HG02981 (cell line): ENCODE measurements around the gene NPFF.
"Not testable (repeated sequence)": the region's sequence is repeated elsewhere in the genome, so short reads cannot be mapped to it uniquely, and the experiment has no call there.

Source experiments
- ATAC-seq: cut with Tn5 transposase; IDR thresholded peaks from one replicate; pipeline ENCODE4 v1.9.1; 2021; ENCODE audit warnings: mild to moderate bottlenecking, moderate library complexity; ENCODE audit not compliant: unreplicated experiment

Gene NPFF, protein sequence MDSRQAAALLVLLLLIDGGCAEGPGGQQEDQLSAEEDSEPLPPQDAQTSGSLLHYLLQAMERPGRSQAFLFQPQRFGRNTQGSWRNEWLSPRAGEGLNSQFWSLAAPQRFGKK

DNA sequence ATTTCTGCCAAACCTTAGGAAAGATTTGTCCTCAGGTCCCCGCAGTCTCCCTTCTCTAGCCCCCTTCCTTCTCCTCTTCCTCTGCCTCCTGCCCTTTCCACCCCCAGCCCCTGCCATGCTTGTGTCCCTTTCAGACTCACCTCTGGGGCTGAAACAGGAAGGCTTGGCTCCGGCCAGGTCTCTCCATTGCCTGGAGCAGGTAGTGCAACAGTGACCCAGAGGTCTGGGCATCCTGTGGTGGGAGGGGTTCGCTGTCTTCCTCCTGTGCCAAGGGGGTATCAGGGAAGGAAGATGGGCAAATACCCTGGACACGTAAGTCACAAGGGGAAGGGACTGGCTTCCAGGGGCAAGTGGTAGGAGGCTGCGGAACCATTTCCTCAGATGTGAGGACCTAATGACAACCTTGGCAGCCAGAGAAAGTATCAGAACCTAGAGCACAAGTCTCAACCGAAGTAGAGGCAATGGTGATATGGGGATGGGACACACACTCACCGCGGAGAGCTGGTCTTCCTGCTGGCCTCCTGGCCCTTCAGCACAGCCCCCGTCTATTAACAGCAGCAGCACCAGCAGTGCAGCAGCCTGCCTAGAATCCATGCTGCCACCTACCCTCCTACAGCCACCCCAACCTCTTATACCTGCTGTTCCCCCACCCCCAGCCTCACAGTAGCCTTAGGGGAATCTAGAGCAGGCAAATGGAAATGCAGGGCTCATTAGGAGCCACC, at the start of gene NPFF:
NPFF (minus strand) TSS at position 604 of the 722 bp plus-strand sequence; CDS start at position 594, 10 bp downstream.
- ATAC-seq, result no peak

DNA sequence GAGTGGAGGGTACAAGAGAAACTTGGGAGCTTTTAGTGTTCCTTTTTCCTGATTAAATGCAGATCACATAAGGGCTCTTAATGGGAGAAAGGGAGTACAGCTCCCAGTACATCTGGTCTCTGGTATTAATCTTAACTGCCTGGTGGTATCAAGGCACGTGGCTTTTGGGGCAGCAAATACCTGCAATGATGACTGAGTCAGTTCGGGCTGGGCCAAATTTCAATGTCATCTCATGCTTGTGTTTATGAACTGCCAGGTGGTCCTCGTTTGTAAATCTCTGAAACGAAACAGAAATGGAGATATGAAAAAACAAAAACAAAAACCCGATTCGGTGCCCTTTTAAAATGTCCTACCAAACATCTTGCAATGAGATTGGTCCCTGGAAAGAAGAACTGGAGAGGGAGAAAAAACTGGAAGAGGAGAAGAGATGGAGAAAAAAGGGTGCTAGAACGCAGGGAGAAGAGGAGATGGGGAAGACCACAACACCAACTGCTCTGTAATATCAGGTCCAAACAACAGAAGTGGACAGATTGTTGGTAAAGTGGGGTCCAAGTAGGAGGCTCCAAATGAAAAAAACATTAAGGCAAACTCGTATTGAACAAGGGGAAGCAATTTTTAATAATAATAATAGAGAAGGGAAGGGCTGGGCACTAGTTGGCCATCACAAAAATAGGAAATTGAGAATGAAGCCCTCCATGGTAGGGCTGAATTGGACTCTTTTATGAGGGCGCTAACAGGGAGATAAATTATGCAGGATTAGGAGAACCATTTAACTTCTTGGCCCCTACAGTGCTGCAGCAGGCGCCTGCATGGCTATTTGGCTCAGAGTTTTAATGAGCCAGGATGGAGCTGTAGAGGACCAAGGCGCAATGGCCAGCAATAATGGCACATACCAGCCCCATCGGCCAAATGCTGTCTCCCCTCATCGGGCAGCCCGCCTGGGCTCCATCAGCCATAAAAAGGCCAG, 45.4 kb upstream of the NPFF start:
- ATAC-seq, result no peak

DNA sequence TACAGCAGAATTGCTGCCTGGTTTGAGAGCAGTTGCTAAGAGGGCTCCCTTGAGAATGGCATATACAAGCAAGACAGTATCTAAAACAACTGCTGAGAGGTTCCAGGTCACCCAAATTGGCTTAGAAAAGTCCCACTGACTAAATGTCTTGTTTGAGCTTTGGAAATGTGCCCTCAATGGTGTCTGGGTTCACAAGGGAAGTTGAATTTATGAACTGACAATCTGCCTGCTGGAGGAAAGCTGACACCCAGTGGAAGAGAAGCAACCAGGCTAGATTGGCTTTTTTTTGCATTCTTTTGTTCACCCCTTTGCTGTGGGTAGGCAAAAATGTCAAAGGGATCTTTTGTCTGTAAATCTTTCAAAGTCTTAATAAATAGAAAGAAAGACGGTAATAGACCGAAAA, 44.6 kb upstream of the NPFF start:
- no peak for ATAC-seq

DNA sequence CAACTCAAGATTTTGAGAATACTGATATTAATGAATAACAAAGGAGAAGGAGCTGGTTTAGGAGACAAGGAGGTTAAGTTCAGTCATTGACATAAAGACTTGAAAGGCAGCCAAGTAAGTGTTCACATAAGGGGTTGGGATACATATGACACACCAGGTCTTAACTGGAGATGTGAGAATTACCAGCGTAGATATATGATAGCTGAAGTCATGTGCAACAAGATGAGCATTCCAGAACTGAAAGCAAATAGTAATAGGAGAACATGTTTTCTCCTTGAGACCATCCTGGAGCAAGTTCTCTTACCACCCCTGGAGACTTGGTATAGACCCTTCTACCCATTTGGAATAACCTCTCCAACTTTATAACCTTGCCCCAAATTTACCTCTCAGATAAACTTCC, 43.3 kb upstream of the NPFF start:
- no peak for ATAC-seq

DNA sequence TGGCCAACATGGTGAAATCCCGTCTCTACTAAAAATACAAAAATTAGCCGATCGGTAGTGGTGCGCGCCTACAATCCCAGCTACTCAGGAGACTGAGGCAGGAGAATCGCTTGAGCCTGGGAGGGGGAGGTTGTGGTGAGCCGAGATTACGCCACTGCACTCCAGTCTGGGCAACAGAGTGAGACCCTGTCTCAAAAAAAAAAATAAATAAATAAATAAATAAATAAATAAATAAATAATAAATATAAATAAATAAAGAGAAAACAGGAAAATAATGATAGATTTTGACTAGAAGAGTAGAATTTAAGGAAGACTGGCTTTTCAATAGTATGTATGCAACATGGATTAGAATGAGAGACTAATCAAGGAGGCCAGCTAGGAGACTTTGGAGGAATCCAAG, 42.8 kb upstream of the NPFF start:
- not testable (repeated sequence) for ATAC-seq

DNA sequence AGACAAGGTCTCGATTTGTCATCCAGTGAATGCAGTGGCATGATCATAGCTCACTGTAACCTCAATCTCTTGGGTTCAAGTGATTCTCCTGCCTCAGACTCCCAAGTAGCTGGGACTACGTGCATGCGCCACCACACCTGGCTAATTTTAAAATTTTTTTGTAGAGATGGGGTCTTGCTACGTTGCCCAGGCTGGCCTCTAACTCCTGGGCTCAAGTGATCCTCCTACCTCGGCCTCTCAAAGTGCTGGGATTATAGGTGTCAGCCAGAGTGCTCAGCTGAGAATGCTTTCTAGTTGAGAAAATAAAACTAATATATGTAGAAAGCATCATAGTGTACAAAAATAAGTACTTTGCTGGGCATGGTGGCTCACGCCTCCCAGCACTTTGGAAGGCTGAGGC, 41.1 kb upstream of the NPFF start:
- not testable (repeated sequence) for ATAC-seq

DNA sequence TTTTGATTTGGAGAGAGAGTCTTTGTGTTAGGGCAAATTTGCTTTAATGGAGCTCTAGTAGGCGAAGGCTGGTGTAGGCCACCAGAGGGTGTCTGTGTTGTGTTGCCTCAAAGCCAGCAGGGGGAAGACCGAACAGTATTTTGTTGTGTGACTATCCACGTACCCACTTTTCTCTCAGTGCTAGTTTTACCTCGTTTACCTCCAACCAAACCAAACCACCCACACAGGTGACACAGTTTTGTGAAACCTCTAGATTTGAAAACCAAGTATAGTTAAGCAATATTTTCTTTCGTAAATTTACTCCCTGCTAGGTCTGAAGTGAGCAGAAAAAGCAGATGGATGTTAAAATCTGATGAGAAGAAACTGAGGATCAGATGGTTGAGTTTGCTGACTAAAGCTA, 36.3 kb upstream of the NPFF start:
- ATAC-seq, result peak; percentile 71

DNA sequence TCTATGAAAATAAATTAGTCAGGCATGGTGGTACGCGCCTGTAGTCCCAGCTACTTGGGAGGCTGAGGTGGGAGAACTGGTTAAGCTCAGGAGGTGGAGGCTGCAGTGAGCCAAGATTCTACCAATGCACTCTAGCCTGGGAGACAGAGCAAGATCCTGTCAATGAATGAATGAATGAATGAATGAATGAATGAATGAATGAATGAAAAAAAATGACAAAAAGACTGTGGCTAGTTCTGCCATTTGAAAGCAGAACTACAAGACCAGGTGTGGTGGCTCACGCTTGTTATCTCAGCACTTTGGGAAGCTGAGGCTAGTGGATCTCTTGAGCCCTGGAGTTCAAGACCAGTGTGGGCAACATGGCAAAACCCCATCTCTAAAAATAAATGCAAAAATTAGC, 32.2 kb upstream of the NPFF start:
- ATAC-seq, result no peak

DNA sequence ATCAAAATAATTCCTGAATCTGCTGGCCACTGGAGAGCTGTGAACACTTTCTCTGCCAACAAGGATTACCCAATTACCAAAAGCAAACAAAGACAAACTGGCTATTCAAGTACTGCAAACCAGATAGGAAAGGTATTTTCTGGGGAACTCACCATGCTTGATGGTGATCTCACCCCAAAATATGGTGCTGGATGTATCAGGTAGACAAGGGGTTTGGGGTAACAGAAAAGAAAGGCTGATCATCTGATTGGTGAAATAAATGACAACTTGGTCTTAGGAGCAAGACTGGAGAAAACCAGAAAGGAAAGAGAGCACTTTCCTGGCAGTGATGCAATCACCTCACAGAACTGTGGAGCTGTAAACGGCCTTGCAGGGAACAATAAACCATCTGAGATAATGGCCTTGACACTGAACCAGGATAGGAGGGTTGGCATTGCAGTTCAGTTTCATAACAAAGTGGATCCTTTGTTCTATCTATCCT, 31.0 kb upstream of the NPFF start:
- ATAC-seq, result no peak

DNA sequence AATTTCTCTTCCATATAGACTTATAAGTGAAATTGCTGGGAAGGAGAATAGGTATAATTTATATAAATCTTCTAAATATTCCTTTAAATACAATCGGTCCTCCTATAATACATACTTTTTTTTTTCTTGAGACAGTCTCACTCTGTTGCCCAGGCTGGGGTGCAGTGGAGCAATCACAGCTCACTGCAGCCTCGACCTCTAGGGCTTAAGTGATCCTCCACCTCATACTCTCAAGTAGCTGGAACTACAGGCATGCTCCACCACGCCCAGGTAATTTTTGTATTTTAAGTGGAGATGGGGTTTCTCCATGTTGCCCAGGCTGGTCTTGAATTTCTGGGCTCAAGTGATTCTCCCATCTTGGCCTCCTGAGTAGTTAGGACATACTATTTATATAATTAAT, 29.7 kb upstream of the NPFF start:
- ATAC-seq, result no peak

DNA sequence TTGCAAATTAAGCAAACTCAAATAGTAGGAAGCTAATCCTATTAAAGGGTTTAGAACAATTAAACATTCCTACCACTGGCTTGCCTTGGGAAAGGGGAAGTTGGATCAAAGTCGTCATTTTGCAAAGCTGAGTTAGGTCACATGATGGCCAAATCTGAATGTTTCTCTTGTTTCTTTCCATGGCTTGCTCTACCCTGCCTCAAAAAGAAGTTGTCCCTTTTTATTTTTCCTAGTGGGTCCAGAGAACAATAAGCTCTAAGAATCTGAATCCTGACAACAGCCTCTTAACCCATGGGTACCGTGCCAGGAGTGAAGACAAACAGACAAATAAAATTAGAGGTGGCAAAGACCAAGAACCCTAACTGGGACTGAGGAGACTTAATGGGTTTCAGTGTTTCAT, 26.2 kb upstream of the NPFF start:
- no peak for ATAC-seq

DNA sequence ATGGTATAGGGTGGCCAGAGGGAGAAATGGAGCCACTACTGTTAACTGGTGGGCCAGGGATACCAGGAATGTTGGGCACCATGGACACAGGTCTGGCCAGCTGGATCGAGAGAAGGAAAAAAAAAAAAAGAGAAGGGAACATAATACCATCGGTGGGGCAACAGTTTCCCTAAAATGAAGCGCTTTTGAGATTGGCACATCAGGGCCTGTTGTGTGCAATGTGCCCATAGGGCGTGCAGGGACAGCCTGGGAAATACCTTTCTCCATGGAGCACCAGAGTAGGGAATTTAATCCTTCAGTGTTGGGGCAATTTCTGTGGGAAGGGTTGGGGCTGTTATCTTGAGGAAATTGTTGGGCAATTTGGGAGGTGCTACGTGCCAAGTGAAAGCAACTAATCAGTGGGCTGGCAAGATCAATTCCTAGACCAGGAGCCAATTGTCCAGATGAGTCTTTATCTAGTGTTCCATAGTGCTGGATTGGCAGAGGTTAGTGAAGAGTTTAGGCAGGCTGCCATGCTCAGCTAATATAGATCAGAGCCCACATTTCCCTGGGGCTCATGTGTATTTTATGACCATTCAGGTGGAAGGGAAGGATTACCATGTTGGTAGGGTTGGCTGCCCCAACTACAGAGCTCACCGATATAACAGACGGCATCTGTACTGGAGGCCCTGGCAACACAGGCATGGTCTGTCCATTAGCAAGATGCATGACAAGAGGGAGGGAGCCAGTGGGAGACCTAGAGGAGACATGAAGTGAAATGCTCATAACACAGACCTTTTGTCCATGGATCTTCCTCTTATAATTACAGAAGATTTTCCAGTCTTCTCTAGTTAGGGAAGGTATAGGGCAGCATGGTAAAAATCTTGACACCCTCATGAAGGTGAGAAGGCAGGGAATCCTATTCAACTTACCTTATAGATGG, 25.5 kb upstream of the NPFF start:
- no peak for ATAC-seq

DNA sequence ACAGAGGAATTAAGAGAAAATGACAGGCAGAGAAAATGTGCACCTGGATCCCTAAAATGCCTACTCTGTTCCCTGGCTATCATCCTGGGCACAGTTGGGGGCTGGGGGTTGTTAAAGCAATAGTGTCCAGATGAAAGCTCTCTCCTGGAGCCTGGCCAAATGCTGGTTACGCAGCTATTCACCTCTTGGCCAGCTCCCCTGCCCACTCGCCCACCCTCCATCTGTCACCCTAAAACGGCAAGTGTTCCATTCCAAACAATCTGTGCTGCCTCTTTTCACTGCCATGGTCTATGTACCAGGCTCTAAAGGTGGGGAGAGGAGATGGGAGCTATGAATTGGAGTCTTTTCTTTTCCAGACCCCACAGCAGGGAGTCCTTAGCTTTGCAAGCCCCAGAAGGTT, 24.7 kb upstream of the NPFF start:
- no peak for ATAC-seq

DNA sequence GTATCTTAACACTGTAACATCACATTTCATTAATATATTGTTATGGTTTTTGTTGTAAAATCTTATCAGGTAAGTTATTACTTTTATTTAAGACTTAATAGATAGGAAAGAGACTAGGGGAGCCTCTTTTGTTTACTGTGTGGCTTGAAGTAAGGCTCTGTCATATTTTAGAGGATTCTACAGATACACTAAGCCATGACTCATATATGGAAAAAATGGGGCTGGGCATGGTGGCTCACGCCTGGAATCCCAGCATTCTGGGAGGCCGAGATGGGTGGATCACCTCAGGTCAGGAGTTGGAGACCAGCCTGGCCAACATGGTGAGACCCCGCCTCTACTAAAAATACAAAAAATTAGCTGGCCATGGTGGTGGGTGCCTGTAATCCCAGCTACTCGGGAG, 23.6 kb upstream of the NPFF start:
- ATAC-seq, result no peak

DNA sequence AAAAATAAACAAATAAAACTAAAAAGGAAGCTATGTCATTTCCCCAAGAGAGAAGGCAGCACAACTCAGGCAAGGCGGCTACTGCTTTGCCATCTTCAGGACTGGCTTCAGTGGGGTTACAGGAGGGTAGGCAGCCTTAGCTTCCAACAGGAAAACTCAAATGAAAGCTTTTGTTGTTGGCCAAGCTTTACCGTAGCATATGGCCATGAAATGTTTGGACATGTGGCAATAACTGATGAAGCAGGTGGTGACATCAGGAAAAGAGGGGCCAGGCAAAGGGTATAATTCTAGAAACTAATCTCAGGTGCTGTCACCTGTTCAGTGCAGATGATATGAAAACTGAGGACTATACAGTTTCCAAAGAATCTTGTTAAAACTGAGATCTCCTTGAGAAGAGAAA, 22.8 kb upstream of the NPFF start:
- no peak for ATAC-seq

DNA sequence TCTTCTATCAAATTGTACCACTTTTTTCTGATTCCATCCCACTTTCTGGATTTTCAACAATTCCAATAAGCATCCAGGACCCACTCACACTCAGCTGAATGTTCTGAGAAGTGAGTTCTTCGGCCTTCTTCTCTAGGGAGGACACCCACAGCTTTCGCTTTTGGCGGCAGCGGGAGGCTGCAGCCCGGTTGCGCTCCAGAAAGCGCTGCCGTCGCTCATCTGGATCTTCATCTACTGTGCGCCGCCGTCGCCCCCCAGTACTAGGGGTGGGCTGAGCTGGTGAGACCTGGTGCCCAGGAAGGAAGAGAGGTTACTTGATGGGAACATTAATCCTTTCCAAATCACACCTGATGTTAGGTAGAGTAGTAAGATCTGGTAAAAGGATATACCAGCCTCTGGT, 17.2 kb upstream of the NPFF start:
- no peak for ATAC-seq

DNA sequence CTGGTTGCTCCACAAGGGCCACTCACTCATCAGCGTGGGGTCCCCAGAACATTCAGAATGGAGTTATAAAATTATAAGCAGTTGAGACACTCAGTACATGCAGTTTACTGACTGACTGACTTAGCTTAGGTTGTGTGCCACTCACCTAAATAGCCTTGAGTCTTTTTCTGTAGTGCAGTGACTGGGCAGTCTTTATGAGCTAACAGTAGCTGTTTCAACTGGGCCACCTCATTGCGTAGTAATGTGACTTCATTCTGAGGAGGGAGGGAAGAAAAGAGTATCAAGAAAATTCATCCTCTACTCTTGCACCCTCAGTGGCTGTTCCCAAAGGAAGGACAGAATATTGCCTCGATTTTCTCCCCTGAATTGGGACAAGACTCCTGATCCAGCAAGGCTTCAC, 15.8 kb upstream of the NPFF start:
- no peak for ATAC-seq

DNA sequence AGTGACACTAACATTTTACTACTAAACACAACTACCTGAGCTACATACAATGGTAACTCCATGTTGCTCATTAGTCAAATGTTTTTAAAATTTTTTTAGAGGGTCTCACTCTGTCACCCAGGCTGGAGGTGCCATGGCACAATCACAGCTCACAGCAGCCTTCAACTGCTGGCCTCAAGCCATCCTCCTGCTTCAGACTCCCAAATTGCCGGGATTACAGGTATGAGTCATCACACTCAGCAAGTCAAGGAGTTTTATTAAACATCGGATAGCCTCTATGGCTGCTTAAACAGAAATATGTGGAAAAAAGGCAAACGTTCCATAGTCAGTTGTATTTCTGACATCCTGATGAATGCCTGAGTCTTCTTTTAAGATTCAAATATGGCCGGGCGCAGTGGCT, 11.1 kb upstream of the NPFF start:
- ATAC-seq, result no peak

DNA sequence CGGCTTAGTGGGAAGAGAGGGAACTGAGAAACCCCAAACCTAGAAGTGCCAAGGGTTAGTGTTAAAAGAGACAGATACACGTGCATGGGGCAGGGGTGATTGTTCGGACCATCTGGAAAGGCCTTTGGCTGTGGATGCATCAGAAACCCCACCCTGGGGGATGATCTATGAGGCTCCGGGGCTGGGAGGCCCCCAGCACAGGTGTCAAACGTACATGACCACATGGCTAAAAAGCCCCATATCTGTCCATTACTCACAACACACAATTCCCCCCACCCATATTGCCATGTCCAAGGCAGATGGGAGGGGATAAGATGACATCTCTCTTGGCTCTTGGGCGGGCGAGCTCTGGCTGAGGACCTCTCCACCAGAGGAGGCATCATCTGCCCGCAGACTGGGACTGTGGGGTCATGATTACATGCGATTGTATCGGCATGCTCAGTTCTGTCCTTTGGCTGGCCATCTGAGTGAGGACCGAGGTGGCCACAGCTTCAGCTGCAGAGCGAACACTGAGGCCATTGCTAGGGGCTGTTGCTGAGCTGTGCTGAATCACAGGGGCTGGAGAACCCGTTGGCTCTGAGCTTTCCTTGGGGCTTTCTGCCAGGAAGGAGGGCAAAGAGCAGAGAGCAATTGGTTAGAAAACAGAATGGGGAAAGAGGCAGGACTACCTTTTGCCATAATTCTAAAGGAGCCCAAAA, 9.6 kb upstream of the NPFF start:
- no peak for ATAC-seq

DNA sequence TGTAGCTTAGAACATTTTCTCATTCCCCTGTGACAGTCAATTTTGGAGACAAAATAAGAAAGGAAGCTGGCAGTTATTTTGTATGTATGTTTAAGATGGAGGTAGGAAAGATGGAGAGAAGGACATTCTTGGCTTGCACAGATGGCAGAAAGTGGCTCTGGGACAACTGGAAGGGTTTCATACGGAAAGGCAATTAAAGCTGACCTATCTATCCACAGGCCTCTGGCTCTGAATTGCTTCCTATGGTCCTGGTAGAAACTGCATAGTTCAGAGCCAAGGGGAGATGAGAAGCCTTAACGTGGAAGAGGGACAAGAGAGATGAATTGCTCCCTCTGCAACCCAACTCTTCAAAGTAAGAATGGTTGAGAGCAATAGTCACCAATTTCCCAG, 8.0 kb upstream of the NPFF start:
- ATAC-seq, result no peak
